Mammary epithelial cell (primary cell): ENCODE results near the gene UBASH3A.

Experiments
- EZH2 ChIP-seq: IDR thresholded peaks from 2 replicates; pipeline ENCODE4 v1.6.1; 2012; ENCODE audit warnings: low read length, inconsistent platforms, borderline replicate concordance
- TF ChIP-seq, protein P1 (sequence below), 2 donors: IDR thresholded peaks in 1 of 2; conservative IDR thresholded peaks in 1 of 2; 2 replicates each; pipeline ENCODE4 v1.5.1; 2011 to 2012; ENCODE audit warnings: inconsistent platforms in 2 of 2, low read length in 2 of 2, mild to moderate bottlenecking in 2 of 2, control low read depth in 1 of 2, low read depth in 1 of 2; ENCODE audit not compliant: insufficient read depth in 1 of 2; ENCODE audit errors: extremely low read depth in 1 of 2

- TF ChIP-seq EZH2 = no peak
- TF ChIP-seq, protein P1, sequence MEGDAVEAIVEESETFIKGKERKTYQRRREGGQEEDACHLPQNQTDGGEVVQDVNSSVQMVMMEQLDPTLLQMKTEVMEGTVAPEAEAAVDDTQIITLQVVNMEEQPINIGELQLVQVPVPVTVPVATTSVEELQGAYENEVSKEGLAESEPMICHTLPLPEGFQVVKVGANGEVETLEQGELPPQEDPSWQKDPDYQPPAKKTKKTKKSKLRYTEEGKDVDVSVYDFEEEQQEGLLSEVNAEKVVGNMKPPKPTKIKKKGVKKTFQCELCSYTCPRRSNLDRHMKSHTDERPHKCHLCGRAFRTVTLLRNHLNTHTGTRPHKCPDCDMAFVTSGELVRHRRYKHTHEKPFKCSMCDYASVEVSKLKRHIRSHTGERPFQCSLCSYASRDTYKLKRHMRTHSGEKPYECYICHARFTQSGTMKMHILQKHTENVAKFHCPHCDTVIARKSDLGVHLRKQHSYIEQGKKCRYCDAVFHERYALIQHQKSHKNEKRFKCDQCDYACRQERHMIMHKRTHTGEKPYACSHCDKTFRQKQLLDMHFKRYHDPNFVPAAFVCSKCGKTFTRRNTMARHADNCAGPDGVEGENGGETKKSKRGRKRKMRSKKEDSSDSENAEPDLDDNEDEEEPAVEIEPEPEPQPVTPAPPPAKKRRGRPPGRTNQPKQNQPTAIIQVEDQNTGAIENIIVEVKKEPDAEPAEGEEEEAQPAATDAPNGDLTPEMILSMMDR (conservative IDR thresholded peaks at IDR 0.05 in 1 of 2, IDR thresholded peaks at IDR 0.05 in 1 of 2; ENCODE audit: extremely low read depth in 1 of 2, insufficient read depth in 1 of 2, low read depth in 1 of 2, low read length in 2 of 2) = no peak
Measured at GRCh38 chr21:42478504-42478903, 74.8 kb downstream of the UBASH3A start.
